HTERT RPE-1 (cell line): ENCODE data around the gene SGK2.

ENCODE experiments used
- in situ Hi-C: fragments of 300-500 bp; cut with MboI; formaldehyde crosslinking; loops from 4 replicates; pipeline ENCODE4 v1.14.3; 2020; ENCODE audit warnings: low sequenced_read_pairs

The SGK2 gene

GRCh38 chr20:43558412-43559146, at the start of gene SGK2:
Gene SGK2 (plus strand): TSS chr20:43559027. CDS start chr20:43566496, 7,469 bp downstream.
- in situ Hi-C loops, result no loop called here

- in situ Hi-C loops, result no loop called here
Observed at GRCh38 chr20:43511879-43512278, 46.9 kb upstream of the SGK2 start.

GRCh38 chr20:43513372-43513930, 45.4 kb upstream of the SGK2 start:
- in situ Hi-C loops, result no loop called here

DNA sequence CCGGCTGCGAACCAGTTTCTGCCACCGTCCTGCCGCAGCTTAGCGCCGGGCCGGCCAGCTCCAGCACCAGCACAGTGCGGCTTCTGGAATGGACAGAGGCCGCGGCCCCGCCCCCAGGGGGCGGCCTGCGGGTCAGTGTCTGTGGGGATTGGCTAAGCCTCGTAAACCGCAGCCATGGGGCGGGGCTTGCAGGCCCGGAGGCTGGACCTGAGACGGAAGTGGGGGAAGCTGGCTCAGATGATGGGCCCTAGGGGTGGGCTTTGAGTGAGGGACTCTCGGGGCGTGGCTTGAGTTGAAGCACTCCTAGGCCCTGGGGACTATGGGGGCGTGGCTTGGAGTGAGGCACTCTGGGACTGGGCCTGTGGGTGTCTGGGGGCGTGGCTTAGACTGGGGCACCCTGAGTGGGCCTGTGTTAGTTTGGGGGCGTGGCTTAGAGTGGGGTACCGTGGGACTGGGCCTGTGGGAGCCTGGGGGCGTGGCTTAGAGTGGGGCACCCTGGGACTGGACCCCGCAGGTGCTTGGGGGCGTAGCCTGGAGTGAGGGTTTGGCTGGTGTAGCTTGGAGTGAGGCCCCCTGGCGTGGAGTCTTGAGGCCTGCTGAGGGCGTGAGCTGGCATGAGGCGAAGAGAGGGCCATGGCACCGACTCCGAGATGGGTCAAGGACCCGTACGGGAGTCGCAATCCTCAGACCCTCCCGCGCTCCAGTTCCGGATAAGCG, 44.7 kb upstream of the SGK2 start:
- in situ Hi-C loops, result no loop called here

- in situ Hi-C loops, result no loop called here
Observed at GRCh38 chr20:43514648-43514999, 44.2 kb upstream of the SGK2 start.

GRCh38 chr20:43515628-43516027, 43.2 kb upstream of the SGK2 start:
- in situ Hi-C loops, result no loop called here

- in situ Hi-C loops, result no loop called here
Observed at GRCh38 chr20:43516251-43516824, 42.5 kb upstream of the SGK2 start.

GRCh38 chr20:43520074-43520630, 38.7 kb upstream of the SGK2 start:
- in situ Hi-C loops, result no loop called here

DNA sequence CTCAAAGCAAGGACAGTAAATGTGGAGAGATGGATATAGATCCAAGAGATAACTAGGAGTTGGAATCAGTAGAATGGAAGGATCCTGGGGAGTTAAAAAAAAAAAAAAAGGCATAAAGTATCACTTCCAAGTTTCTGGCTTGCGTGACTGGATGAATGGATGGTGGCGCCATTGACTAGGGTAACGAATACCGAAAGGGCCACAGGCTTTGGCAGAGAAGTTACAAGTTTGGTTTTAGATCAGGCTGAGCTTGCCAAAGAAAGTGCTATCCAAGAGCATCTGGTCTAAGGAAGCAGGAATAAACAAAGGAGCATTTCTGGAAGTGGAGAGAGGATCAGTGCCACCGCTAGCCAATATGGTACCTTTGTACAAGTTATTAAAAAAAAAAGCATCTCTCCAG, 33.8 kb upstream of the SGK2 start:
- in situ Hi-C loops, result no loop called here

DNA sequence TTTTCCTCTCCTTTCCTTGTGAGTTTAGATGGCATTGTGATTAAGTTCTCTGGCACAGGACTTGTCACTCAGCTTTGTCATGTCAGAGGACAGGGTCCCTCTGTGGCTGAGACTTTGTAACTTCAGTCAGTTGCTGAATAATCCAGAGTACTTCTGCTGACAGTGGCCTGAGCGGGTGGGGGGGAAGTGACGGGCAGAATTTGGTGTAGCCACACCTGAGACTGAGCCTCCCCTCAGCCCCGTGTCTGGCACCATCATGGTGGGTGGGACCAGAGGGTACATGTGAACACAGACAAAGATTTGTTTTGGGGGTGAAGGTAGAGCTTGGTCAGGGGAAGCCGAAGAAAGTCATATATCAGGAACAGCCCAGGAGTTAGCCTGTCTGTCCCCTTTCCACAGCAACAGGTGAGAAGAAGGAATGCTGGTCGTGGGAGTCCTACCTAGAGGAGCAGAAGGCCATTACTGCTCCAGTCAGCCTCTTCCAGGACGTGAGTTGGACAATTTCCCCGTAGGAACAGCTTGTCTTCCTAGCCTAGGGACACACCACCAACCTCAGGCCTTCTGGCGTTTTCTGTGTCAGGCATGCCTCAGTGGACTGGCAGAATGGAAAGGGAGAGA, 30.5 kb upstream of the SGK2 start:
- in situ Hi-C loops, result no loop called here

DNA sequence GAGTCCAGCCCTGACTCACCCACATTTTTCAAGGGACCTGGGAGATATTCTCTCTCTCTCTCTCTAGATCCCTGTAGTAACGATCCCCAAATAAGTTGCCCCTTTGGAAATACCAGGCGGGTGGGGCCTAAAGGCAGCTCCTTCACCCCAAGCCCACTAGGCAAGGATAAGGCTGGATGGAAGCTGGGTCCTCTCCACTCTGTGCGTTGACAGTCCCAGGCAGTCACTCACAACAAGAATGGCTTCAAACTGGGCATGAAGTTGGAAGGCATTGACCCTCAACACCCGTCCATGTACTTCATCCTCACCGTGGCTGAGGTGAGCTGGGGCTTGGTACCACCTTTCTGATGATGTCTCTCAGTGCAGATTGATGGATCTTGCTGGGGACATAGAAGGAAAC, 29.8 kb upstream of the SGK2 start:
- in situ Hi-C loops, result no loop called here

DNA sequence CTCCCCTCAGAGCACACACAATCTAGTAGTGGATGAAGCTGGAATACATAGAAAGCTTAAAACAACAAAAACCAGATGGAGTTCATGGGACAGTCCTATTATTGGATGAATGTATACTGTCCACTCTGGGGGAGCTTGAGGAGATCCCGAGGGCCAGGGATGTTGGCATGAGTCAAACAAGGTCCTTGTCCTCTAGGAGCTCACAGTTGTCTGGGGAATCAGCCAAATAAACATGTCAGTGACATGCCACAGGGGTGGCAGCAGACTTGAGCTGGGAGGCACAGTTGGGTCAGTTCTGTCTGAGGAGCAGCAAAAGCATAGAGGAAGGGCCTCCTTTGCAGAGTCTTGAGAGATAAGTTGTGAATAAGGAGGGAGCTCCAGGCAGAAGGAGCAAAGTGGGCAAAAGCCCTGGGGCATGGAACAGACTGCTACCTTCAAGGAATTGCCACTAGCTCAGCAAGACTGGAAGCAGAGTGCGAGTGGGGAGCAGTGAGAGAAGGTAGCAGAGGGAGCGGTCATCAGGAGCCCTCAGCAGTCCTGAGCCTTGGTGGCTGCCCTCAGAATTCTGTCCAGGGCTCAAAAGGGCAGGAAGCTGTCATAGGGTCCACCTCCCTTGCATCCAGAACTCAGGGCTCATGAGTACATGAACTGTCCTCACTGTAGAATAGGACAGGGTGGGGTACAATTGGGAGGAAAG, 29.2 kb upstream of the SGK2 start:
- in situ Hi-C loops, result no loop called here

DNA sequence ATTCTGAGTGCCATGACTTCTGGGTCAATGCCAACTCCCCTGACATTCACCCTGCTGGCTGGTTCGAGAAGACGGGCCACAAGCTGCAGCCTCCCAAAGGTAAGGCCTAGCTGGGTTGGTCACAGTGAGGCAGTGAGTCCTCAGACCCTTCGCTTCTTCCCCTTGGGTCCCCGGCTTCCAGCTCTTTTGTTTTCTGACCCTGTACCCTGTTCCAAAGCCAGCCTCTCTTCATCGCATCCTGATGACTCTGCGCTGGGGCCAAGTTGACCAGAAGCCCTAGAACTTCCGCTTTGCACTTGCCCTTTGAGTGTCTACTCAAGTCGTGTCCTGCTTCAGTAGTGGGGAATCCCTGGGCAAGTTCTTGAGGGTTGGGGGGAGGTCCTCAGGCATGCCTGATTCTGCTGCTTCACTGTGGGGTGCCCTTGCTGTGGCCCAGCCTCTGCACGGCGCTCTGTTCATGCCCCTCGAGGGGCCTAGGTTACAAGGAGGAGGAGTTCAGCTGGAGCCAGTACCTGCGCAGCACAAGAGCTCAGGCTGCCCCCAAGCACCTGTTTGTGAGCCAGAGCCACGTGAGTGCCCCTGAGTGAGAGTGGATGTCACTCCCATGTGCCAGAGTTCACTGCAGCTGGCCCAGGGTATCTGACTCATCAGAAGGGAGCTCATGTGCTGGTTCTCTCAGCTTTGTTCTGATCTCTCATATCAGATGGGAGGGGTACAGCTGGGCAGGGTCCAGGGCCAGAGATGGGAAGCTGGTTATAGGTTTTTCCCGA, 28.3 kb upstream of the SGK2 start:
- in situ Hi-C loops, result no loop called here

DNA sequence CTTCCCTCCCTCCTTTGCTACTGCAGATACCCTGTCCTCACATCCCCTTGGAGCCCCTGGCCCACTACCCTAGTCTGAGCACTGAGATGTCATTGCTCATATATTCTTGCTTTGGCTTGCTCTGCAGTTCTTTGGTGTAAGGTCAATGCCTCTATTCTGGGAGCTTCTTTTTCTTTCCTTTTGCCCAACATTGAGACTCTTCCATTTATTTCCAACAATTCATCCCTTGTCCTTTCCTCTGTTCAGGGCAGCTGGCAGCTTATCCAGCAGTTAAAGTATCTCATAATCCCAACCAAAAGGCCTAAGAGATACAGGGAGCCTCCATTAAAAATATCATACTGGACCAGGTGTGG, 27.8 kb upstream of the SGK2 start:
- in situ Hi-C loops, result no loop called here

- in situ Hi-C loops, result no loop called here
Observed at GRCh38 chr20:43532416-43533055, 26.3 kb upstream of the SGK2 start.

DNA sequence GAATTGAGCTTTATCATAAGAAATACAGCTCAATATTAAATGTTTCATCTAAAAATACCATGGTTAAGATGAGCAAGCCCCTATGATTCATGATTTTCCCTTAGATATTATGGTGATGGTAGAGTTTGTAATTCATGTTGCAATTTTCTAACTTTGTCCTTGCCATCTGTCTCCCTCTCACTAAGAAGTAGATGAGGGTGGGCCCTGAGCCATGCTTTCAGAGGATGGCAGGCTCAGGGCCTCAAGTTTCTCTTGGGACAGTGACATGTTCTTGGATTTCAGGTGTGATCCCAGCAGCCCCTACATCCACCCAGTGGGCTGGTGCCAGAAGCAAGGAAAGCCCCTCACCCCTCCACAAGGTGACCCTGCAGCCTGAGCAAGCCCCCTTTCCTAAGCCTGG, 25.8 kb upstream of the SGK2 start:
- in situ Hi-C loops, result no loop called here

GRCh38 chr20:43534016-43534415, 24.8 kb upstream of the SGK2 start:
- in situ Hi-C loops, result no loop called here

GRCh38 chr20:43534791-43535350, 24.0 kb upstream of the SGK2 start:
- in situ Hi-C loops, result no loop called here

DNA sequence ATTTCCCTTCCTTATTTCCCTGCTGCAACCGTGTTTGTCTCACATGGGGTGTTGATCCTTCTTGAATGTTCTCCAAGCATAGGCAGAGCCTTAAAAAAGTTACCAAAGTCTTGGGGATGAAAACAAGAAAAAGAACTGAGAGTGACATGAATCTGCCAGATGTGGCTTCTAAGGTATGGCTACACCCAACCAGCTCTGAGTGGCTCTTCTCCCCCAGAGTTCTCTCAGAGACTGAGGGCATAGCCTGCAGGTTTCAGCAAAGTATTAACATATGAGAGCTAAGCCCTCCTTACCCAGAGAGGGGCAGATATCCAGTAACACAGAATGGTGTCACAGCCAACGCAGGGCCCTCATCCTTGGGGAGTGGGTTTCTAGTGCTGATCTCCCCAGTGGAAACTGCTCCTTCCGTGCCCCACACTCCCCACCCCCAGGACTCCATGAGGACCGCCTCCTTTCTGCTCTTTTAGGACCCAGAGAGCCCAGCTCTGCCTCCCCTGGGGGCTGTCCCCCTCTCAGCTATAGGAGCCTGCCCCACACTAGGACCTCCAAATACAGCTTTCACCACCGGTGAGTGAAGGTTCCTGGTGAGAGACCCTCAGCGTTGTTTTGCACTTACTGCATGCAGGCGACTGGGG, 23.3 kb upstream of the SGK2 start:
- in situ Hi-C loops, result no loop called here
